NCI-H1417 treated with DMSO at 0.1 percent for 48 hours (cell line): Measurements from ENCODE around the gene CLDN10.
"Not testable (repeated sequence)": the region's sequence is repeated elsewhere in the genome, so short reads cannot be mapped to it uniquely, and the experiment has no call there.

Source experiments
- DNase-seq: peaks from one replicate; lab custom pipeline; 2025; lab: John Stamatoyannopoulos, UW

The CLDN10 gene, protein sequence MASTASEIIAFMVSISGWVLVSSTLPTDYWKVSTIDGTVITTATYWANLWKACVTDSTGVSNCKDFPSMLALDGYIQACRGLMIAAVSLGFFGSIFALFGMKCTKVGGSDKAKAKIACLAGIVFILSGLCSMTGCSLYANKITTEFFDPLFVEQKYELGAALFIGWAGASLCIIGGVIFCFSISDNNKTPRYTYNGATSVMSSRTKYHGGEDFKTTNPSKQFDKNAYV

GRCh38 chr13:95552539-95553441 lies at the start of gene CLDN10:
Gene CLDN10, plus strand, starts transcription at chr13:95552720. Its CDS starts 34 bp downstream, at chr13:95552754.
- no peak for DNase-seq

DNA sequence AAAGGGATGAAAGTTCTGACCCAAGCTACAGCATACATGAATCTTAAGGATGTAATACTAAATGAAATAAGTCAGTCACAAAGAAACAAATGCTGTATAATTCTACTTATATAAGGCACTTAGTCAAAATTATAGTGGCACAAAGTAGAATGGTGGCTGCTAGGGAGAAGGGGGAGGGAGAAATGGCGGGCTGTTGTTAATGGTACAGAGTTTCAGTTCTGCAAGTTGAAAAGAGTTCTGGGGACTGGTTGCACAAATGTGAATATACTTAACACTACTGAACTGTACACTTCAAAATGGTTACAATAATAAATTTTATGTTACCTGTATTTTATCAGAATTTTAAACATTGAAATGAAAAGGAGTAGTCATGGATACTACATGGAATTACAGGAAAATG lies 48.9 kb upstream of the CLDN10 start:
- DNase-seq = no peak

DNA sequence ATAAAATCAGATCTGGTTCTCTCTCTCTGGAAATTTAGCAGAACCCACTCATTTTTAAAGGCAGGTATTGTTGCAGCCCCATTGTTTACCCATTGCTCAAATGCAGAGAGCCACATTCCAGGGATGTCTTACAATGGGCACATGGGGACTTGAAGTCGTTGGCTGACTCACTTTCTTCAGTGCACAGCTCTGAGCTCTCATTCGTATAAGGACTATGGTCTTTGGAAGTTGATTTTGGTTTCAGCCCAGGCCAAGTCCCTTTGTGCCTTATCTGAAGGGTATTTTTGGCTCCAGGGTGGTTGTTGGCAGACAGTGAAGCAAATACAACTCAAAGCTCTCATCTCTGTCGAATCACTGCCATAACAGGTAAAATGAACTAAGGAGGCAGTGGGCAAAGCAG lies 47.3 kb upstream of the CLDN10 start:
- DNase-seq = no peak

DNA sequence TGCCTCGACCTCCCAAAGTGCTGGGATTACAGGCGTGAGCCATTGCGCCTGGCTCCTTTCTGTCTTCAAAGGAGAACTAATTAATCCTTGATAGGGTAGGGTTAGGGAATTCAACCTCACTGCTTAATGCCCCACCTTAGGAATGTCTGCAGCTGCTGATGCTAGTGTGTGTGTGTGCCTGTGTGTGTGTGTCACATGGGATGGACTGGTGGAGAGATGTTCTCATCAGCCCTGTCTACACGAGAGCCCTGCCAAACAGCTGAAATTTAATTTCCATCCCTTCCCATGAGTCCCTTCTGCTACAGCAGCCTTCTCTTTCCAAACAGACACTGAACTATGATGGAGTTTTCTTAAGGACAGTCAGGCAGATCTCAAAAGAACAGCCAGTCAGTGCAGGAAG lies 46.5 kb upstream of the CLDN10 start:
- DNase-seq = no peak

GRCh38 chr13:95507991-95508390 lies 44.5 kb upstream of the CLDN10 start:
- no peak for DNase-seq

DNA sequence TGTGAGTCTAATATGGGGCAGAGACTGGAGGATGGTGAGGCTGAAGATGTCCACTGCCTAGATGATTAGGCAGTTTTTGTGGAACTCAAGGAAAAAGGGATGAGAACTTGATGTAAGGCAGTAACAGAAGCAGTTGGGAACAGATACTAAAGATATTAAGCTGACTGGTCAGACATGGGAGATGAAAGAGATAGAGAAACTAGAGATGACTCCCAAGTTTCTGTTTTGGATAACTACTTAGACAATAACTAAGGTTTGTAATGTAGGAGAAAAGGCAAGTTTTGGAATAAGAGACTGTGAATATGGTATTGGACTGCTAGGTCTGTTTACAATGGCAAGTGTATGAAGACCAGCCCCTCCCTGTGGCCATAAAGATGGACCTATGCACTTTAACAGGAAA lies 43.5 kb upstream of the CLDN10 start:
- no peak for DNase-seq

DNA sequence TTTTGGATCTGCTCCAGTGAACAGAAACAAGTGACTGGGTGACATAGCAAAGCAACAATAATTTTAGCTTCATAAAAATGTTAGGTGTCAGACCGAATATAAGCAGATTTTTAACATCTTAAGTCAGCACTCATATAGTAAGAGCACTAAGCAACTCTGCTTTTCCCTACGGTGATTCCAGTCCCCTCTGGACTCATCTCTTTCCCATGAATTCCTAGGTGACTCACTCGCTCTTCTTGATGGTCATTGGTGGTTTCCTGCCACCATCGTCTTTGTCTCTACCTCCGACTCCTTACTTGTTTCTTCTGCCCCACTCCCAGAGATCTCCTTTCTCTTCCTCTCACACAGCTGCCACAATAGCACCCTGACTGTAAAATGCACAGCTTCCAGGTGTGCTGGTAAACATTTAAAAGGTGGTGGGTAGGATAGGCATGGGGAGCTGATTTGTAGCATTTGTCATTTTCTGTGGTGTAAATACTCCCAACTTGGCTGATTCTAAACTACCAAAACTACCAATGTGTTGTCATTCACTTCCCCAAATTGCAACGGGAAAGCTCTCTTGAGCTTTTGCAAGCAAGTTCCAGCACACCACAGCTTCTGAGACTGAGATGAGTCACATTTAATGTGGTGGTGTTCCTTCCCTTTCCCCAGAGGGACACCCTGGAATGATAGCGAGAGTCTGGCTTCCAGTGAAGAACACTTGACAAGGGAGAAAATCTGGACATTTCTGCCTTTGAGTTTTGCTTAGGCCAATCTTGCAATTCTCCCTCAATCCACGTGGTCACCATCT lies 42.8 kb upstream of the CLDN10 start:
- no peak for DNase-seq

DNA sequence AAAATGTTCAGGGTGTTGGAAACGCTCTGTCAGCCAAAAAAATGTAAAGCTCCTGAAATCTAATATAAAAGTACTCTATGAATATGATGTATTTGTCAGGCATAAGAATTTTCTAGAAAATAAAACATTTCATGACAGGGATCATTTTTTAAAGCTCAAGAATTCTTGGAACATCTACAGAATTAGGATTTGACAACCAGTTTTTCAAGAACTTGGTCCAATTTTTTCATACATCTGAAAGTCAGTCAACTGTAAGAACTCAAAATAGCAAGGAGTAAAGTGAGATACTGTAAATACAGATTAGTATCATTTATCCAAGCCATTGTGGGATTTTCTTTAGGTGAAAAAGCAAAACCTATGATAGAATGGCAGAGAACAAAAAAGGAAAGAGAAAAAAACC lies 41.6 kb upstream of the CLDN10 start:
- no peak for DNase-seq

GRCh38 chr13:95512424-95512823 lies 40.1 kb upstream of the CLDN10 start:
- no peak for DNase-seq

DNA sequence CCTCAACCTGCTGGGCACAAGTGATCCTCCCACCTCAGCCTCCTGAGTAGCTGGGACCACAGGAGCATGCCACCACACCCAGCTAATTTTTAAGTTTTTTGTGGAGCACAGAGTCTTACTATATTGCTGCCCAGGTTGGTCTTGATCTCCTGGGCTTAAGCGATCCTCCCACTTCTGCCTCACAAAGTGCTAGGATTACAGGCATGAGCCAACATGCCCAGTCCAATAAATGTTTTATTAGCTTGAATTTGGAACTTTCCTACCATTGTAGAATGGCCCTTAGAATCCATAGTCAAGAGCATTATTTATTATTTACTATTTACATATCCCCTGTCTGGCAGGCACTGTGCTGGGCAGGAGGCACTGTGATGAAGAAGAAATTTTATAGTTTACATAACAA lies 39.6 kb upstream of the CLDN10 start:
- DNase-seq = no peak

DNA sequence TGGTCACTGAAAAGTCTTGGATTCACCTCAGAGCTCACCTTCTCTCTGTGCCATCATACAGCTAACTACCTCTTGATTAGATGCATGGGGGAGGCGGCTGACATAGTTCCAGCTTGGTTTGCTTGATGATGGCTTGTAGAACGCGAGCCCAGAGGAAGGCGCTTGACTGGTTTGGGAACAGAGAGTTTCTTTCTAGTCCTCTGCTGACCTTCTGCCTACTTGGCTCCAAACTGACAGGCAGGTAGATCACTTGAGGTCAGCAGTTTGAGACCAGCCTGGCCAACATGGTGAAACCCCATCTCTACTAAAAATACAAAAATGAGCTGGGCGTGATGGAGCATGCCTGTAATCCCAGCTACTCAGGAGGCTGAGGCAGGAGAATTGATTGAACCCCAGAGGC lies 36.9 kb upstream of the CLDN10 start:
- DNase-seq = not testable (repeated sequence)

GRCh38 chr13:95516021-95516420 lies 36.5 kb upstream of the CLDN10 start:
- DNase-seq = no peak

DNA sequence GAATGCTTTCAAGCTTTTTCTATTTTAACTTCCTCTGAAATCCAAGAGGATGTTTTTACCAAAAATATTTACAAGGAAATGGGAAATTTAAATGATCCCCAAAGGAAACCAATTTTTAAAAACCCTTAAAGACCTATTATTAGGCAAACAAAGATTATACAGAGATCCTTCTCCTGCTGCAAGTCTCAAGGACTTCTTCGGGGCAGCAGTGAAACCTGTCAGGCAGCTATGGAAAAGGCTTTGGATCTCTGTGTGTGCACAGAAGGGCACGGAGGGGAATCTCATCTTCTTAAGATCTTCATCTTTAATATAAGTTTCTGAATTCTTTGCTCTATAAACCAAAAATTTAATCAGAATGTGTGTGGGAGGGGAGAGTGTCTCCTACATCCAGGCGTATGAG lies 36.0 kb upstream of the CLDN10 start:
- DNase-seq = no peak

- no peak for DNase-seq
Observed at GRCh38 chr13:95523598-95523997, 28.9 kb upstream of the CLDN10 start.

DNA sequence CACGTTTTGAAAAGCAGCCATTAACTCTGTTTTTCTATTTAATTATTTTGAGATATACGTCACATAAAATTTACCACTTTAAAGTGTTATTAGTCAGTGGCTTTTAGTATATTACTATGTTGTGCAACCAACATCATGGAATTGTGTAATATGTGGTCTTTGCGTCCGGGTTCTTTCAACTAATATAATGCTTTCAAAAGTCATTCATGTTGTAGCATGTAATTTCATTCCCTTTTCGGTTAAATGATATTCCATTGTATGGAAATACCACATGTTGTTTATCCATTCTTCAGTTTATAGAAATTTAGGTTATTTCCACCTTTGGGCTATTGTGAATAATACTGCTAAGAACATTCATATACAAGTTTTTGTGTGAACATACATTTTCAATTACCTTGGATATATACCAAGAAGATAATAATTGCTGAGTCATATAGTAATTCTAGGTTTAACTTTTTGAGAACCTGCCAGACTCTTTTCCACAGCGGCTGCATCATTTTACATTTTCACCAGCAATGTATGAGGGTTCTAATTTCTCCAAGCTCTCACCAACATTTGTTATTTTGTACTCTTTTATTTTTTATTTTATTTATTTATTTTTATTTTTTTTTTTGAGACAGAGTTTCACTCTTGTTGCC lies 28.1 kb upstream of the CLDN10 start:
- DNase-seq = no peak

GRCh38 chr13:95527955-95528354 lies 24.6 kb upstream of the CLDN10 start:
- no peak for DNase-seq

DNA sequence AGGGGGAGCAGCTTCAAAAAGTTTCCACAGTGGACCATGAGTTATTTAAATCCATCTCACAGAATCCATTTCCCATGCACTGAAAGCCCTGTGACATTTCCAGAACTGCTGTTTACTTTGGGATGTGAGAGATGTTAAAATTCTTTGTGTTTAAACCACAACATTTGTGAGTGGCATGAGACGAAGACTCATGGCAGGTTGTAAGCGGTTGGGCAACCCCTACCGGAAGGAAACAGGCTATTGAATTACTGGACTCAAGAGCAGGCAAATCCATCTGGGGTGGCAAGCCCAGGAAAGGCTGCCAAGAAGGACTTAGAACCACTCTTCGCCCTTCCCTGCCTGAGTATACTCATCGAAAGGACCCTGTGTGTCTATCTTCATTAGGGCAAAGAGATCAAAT lies 22.3 kb upstream of the CLDN10 start:
- DNase-seq = no peak

DNA sequence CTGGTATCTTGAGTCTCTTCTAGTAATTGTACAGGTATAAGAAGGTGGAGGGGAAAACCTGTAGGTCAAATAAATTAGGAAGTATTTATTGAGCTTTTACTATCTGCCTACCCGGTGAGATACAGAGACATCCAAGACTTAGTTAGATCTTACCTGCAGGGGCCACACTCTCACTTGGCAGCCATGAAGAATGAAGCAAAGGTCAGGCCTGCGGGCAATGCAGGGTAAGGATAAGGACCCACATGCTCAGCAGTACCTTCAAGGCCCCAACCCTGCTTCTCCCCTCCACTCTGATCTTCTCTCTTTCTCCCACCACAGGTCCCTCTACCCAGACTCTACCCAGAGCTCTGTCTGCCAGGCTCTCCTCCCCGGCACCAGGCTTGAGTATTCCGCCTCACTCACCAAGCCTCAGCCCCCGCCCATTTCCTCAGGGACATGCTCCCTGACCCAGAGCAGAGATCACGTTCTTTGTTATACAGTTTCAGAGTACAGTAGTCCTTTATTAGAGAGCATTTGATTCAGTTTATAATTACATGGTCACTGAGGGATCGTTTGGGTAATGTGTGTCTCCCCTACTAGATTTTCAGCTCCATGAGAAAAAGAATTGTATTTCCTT lies 18.9 kb upstream of the CLDN10 start:
- no peak for DNase-seq

- DNase-seq = no peak
Observed at GRCh38 chr13:95535243-95535642, 17.3 kb upstream of the CLDN10 start.

GRCh38 chr13:95536632-95537241 lies 15.8 kb upstream of the CLDN10 start:
- DNase-seq = no peak

- no peak for DNase-seq
Observed at GRCh38 chr13:95540888-95541287, 11.6 kb upstream of the CLDN10 start.
